ENCODE measurements around the gene CACTIN.

Gene CACTIN

GRCh38 chr19:3620817-3621547 lies 5.6 kb downstream of the CACTIN start:
- Histone ChIP-seq H3K4me3 (ENCODE audit: extremely low read depth, insufficient read depth, low read length, poor library complexity, severe bottlenecking) (no peak overlapping the region), H3K27ac (ENCODE audit: low read depth, low read length, severe bottlenecking) (no peak overlapping the region), H3K9me3 (ENCODE audit: control insufficient read depth, low read length) (no peaks in the 10 kb centered on the region), H3K4me1 (ENCODE audit: control insufficient read depth, insufficient read depth, low read length, poor library complexity, severe bottlenecking) (peaks cover 10% of the 10 kb centered on the region), H3K36me3 (ENCODE audit: control insufficient read depth, insufficient read depth, low read length) (peaks cover 27% of the 10 kb centered on the region)
- WGBS, 2 experiments (ENCODE audit: insufficient coverage in 2 of 2), result 96% methylated on average over 17 to 23 of the region's 24 CpGs

- WGBS, 2 experiments (ENCODE audit: insufficient coverage in 2 of 2), result 93 to 94% methylated on average over 13 to 16 of the region's 19 CpGs
Observed at GRCh38 chr19:3620145-3620816, 6.3 kb downstream of the CACTIN start.

GRCh38 chr19:3619631-3620012 lies 7.0 kb downstream of the CACTIN start:
- H3K27ac ChIP-seq (ENCODE audit: low read depth, low read length, severe bottlenecking), result no peak overlapping the region
- no peak overlapping the region for H3K4me3 ChIP-seq (ENCODE audit: extremely low read depth, insufficient read depth, low read length, poor library complexity, severe bottlenecking)
- H3K4me1 ChIP-seq (ENCODE audit: control insufficient read depth, insufficient read depth, low read length, poor library complexity, severe bottlenecking), result peaks cover 2% of the 10 kb centered on the region
- no peaks in the 10 kb centered on the region for H3K9me3 ChIP-seq (ENCODE audit: control insufficient read depth, low read length)
- H3K36me3 ChIP-seq (ENCODE audit: control insufficient read depth, insufficient read depth, low read length), result peaks cover 35% of the 10 kb centered on the region
- 94 to 97% methylated on average over 16 to 17 of the region's 17 CpGs for WGBS, 2 experiments (ENCODE audit: insufficient coverage in 2 of 2)

More at GRCh38 chr19:3620145-3620816, 6.3 kb downstream of the CACTIN start:
- Histone ChIP-seq H3K4me3 (ENCODE audit: extremely low read depth, insufficient read depth, low read length, poor library complexity, severe bottlenecking) (no peak overlapping the region), H3K4me1 (ENCODE audit: control insufficient read depth, insufficient read depth, low read length, poor library complexity, severe bottlenecking) (peaks cover 3% of the 10 kb centered on the region), H3K27ac (ENCODE audit: low read depth, low read length, severe bottlenecking) (no peak overlapping the region), H3K36me3 (ENCODE audit: control insufficient read depth, insufficient read depth, low read length) (peaks cover 30% of the 10 kb centered on the region), H3K9me3 (ENCODE audit: control insufficient read depth, low read length) (no peaks in the 10 kb centered on the region)

DNA sequence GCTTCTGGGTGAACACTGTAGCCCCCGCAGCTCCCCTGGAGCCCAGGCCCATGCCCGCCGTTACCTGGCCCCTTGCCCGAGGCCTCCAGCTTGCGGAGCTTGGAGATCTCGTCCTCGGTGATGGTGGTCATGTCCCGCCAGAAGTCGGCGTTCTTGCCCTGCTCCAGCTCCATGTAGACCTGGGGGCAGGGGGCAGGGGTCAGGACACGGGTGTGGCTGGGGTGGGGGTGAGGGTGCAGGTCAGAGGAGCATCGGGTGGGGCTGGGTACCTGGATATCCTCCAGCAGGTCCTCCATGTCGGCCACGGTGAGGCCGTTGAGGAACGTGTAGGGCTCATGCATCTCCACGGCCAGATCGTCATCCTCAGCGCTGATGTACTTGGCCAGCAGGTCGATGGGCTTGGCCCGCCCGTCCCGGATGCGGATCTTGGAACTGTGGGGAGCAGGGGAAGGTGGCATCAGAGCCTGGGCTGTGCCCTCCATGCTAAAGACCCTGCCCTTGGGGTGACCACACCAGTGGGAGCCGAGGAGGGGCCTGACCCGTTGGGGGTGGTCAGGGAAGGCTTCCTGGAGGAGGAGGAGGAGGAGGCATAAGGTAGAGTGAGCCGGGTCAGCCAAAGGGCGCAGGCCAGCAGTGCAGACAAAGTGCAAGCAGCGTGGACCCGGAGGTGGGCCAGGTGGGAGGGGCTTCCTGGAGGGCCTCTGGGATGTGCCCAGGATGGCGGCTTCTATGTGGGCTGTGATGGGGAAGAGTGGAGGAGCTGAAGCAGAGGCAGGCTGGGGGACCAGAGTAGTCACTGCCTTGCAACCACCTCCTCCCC lies 7.6 kb downstream of the CACTIN start:
- 93 to 96% methylated on average over 21 to 28 of the region's 31 CpGs for WGBS, 2 experiments (ENCODE audit: insufficient coverage in 2 of 2)
- H3K4me3 ChIP-seq (ENCODE audit: extremely low read depth, insufficient read depth, low read length, poor library complexity, severe bottlenecking), result no peak overlapping the region
- H3K4me1 ChIP-seq (ENCODE audit: control insufficient read depth, insufficient read depth, low read length, poor library complexity, severe bottlenecking), result peaks cover 2% of the 10 kb centered on the region
- peaks cover 35% of the 10 kb centered on the region for H3K36me3 ChIP-seq (ENCODE audit: control insufficient read depth, insufficient read depth, low read length)
- H3K9me3 ChIP-seq (ENCODE audit: control insufficient read depth, low read length), result no peaks in the 10 kb centered on the region
- no peak overlapping the region for H3K27ac ChIP-seq (ENCODE audit: low read depth, low read length, severe bottlenecking)

DNA sequence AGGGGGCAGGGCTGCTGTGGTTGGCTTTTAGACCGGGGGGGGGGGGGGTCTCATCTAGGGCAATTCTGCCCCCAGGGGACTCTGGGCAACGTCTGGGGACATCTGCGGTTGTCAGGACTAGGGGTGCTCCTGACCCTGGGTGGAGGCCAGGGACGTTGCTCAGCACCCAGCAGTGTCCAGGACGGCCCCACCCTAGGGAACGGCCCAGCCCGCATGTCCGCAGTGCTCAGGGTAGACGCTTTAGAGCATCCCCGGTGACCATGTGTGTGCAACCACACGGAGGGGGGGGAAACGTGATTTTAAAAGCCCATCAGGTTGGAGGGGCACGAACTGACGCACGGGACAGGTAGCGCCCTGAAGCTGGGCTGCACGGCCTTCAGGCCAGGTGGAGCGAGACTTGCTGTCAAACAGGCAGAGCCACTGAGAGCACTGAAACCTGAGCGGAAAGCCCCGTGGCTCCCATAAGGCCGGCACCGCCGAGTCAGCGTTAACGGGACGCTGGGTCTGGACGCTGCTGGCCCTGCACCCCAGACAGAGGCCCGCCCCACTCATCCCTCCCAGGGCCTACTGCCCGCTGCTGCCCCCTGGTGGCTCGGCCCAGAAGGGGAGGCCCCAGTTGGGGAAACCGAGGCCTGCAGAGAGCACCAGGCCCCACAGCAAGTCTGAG lies 8.3 kb downstream of the CACTIN start:
- Histone ChIP-seq H3K9me3 (ENCODE audit: control insufficient read depth, low read length) (no peaks in the 10 kb centered on the region), H3K27ac (ENCODE audit: low read depth, low read length, severe bottlenecking) (no peak overlapping the region), H3K4me3 (ENCODE audit: extremely low read depth, insufficient read depth, low read length, poor library complexity, severe bottlenecking) (no peak overlapping the region), H3K36me3 (ENCODE audit: control insufficient read depth, insufficient read depth, low read length) (peaks cover 35% of the 10 kb centered on the region), H3K4me1 (ENCODE audit: control insufficient read depth, insufficient read depth, low read length, poor library complexity, severe bottlenecking) (peaks cover 2% of the 10 kb centered on the region)
- 77 to 82% methylated on average over 26 to 30 of the region's 31 CpGs for WGBS, 2 experiments (ENCODE audit: insufficient coverage in 2 of 2)

GRCh38 chr19:3617463-3617862 lies 9.1 kb downstream of the CACTIN start:
- peaks cover 38% of the 10 kb centered on the region for H3K36me3 ChIP-seq (ENCODE audit: control insufficient read depth, insufficient read depth, low read length)
- no peaks in the 10 kb centered on the region for H3K9me3 ChIP-seq (ENCODE audit: control insufficient read depth, low read length)
- no peak overlapping the region for H3K4me3 ChIP-seq (ENCODE audit: extremely low read depth, insufficient read depth, low read length, poor library complexity, severe bottlenecking)
- H3K4me1 ChIP-seq (ENCODE audit: control insufficient read depth, insufficient read depth, low read length, poor library complexity, severe bottlenecking), result peaks cover 2% of the 10 kb centered on the region
- no peak overlapping the region for H3K27ac ChIP-seq (ENCODE audit: low read depth, low read length, severe bottlenecking)
- 78 to 85% methylated on average over 18 to 19 of the region's 19 CpGs for WGBS, 2 experiments (ENCODE audit: insufficient coverage in 2 of 2)

- no peak overlapping the region for H3K27ac ChIP-seq (ENCODE audit: low read depth, low read length, severe bottlenecking)
- H3K4me3 ChIP-seq (ENCODE audit: extremely low read depth, insufficient read depth, low read length, poor library complexity, severe bottlenecking), result no peak overlapping the region
- 96 to 98% methylated on average over 24 to 26 of the region's 26 CpGs for WGBS, 2 experiments (ENCODE audit: insufficient coverage in 2 of 2)
- H3K36me3 ChIP-seq (ENCODE audit: control insufficient read depth, insufficient read depth, low read length), result peaks cover 40% of the 10 kb centered on the region
- peaks cover 2% of the 10 kb centered on the region for H3K4me1 ChIP-seq (ENCODE audit: control insufficient read depth, insufficient read depth, low read length, poor library complexity, severe bottlenecking)
- no peaks in the 10 kb centered on the region for H3K9me3 ChIP-seq (ENCODE audit: control insufficient read depth, low read length)
Observed at GRCh38 chr19:3615524-3616135, 11.0 kb downstream of the CACTIN start.

DNA sequence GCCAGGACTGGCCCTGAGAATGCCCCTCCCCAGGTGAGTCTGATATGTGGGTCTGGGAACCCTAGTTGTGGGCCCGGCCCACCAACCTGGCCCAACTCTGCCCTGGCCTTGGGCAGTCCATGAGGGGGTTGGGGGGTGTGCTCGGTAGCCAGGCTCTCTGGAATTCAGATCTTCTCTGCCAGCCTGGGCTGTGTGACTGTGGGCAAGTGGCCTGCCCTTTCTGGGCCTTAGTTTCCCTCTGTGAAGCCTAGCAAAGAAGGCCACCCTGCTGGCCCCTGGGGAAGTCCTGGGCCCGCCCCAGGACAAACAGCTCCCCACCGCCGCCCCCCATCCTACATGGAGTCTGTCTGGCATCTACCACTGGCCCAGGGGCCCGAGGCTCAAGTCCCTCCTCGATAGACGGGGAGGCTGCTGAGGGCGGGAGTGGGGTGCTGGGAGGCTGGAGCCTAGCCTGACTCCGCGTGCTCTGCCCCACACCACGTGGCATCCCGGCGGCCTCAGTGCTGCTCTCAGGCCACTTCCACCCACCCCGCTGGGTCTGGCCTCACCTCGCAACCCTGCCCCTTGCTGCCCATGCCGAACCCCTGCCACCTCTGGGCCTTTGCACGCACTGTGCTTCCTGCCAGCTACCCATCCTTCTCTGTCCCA lies 11.6 kb downstream of the CACTIN start:
- Histone ChIP-seq H3K4me3 (ENCODE audit: extremely low read depth, insufficient read depth, low read length, poor library complexity, severe bottlenecking) (no peak overlapping the region), H3K36me3 (ENCODE audit: control insufficient read depth, insufficient read depth, low read length) (peaks cover 42% of the 10 kb centered on the region), H3K4me1 (ENCODE audit: control insufficient read depth, insufficient read depth, low read length, poor library complexity, severe bottlenecking) (peaks cover 2% of the 10 kb centered on the region), H3K9me3 (ENCODE audit: control insufficient read depth, low read length) (no peaks in the 10 kb centered on the region), H3K27ac (ENCODE audit: low read depth, low read length, severe bottlenecking) (no peak overlapping the region)
- WGBS, 2 experiments (ENCODE audit: insufficient coverage in 2 of 2), result 89 to 95% methylated on average over 10 to 16 of the region's 18 CpGs

DNA sequence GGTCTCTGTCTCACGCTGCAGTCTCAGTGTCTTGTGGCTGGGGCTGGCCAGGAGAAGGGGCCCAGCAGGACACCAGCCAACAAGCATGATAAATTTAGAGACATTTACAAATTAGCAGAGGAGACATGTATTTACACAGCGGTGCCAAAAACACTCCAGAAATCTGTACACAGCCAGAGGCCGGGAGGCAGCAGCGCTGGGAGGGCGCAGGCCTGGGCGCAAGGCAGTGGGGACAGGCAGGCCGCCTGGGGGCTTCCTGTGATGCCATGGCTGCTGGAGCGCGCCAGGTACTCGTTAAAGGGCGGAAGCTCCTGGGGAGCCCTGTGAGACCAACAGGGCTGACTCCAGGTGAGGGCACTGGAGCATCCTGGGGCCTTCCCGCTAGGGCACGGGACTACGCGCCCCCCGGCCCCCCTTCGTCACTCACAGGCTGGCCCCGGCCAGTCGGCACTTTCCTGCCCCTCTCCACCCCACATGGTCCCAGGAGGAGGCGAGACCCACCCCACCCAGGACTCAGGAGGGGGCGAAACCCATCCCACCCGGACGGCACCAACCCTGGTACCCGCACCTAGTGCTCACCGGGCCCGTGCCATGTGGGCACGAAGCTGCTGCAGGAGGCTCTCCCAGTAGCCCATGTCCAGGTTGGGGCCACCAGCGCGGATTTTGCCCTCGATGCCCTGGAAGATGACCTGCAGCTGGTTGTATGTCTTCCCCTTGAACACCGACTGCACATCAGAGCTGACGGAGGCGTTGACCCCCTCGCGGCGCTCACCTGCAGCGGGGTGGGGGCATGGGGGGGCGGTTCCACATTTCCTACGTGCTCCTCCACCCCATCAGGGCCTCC lies 12.6 kb downstream of the CACTIN start:
- Histone ChIP-seq H3K27ac (ENCODE audit: low read depth, low read length, severe bottlenecking) (no peak overlapping the region), H3K9me3 (ENCODE audit: control insufficient read depth, low read length) (no peaks in the 10 kb centered on the region), H3K36me3 (ENCODE audit: control insufficient read depth, insufficient read depth, low read length) (peaks cover 43% of the 10 kb centered on the region), H3K4me3 (ENCODE audit: extremely low read depth, insufficient read depth, low read length, poor library complexity, severe bottlenecking) (no peak overlapping the region), H3K4me1 (ENCODE audit: control insufficient read depth, insufficient read depth, low read length, poor library complexity, severe bottlenecking) (peaks cover 4% of the 10 kb centered on the region)
- 92 to 95% methylated on average over 33 to 35 of the region's 39 CpGs for WGBS, 2 experiments (ENCODE audit: insufficient coverage in 2 of 2)
